GM21526 (cell line): ENCODE measurements around the gene THSD7B.
"Not testable (repeated sequence)": the region's sequence is repeated elsewhere in the genome, so short reads cannot be mapped to it uniquely, and the experiment has no call there.

Experiments
- ATAC-seq: cut with Tn5 transposase; IDR thresholded peaks from one replicate; pipeline ENCODE4 v1.9.1; 2021; ENCODE audit warnings: moderate library complexity; ENCODE audit not compliant: unreplicated experiment, low FRiP score

Gene THSD7B

GRCh38 chr2:137302957-137303356 lies 537.6 kb downstream of the THSD7B start:
- ATAC-seq: no peak

GRCh38 chr2:137316075-137316474 lies 550.7 kb downstream of the THSD7B start:
- ATAC-seq: no peak

- ATAC-seq: no peak
Measured at GRCh38 chr2:137321566-137321965, 556.2 kb downstream of the THSD7B start.

- not testable (repeated sequence) for ATAC-seq
Measured at GRCh38 chr2:137331562-137331961, 566.2 kb downstream of the THSD7B start.

- no peak for ATAC-seq
Measured at GRCh38 chr2:137333386-137334165, 568.2 kb downstream of the THSD7B start.

GRCh38 chr2:137336067-137336466 lies 570.7 kb downstream of the THSD7B start:
- no peak for ATAC-seq

- no peak for ATAC-seq
Measured at GRCh38 chr2:137339051-137339450, 573.7 kb downstream of the THSD7B start.

- no peak for ATAC-seq
Measured at GRCh38 chr2:137345994-137346393, 580.6 kb downstream of the THSD7B start.

- no peak for ATAC-seq
Measured at GRCh38 chr2:137348301-137348700, 583.0 kb downstream of the THSD7B start.

GRCh38 chr2:137357634-137358033 lies 592.3 kb downstream of the THSD7B start:
- no peak for ATAC-seq

GRCh38 chr2:137367361-137367760 lies 602.0 kb downstream of the THSD7B start:
- no peak for ATAC-seq

- no peak for ATAC-seq
Measured at GRCh38 chr2:137369106-137369505, 603.8 kb downstream of the THSD7B start.

GRCh38 chr2:137379186-137379585 lies 613.8 kb downstream of the THSD7B start:
- no peak for ATAC-seq

- no peak for ATAC-seq
Measured at GRCh38 chr2:137380610-137381009, 615.3 kb downstream of the THSD7B start.

- no peak for ATAC-seq
Measured at GRCh38 chr2:137381731-137382130, 616.4 kb downstream of the THSD7B start.

- ATAC-seq: no peak
Measured at GRCh38 chr2:137383391-137383790, 618.0 kb downstream of the THSD7B start.

GRCh38 chr2:137387044-137387443 lies 621.7 kb downstream of the THSD7B start:
- no peak for ATAC-seq

GRCh38 chr2:137405496-137405895 lies 640.2 kb downstream of the THSD7B start:
- ATAC-seq: no peak

- no peak for ATAC-seq
Measured at GRCh38 chr2:137411585-137411984, 646.2 kb downstream of the THSD7B start.

GRCh38 chr2:137420744-137421143 lies 655.4 kb downstream of the THSD7B start:
- ATAC-seq: no peak

GRCh38 chr2:137435162-137435561 lies 669.8 kb downstream of the THSD7B start:
- ATAC-seq: no peak

- no peak for ATAC-seq
Measured at GRCh38 chr2:137437386-137437785, 672.0 kb downstream of the THSD7B start.

GRCh38 chr2:137444970-137445369 lies 679.6 kb downstream of the THSD7B start:
- no peak for ATAC-seq
